NCI-H2081 (cell line): ENCODE results near the gene RSPH6A.

Source experiments
- DNase-seq, 2 experiments: peaks; one replicate each; lab custom pipeline; 2025; lab: John Stamatoyannopoulos, UW

Gene RSPH6A

DNA sequence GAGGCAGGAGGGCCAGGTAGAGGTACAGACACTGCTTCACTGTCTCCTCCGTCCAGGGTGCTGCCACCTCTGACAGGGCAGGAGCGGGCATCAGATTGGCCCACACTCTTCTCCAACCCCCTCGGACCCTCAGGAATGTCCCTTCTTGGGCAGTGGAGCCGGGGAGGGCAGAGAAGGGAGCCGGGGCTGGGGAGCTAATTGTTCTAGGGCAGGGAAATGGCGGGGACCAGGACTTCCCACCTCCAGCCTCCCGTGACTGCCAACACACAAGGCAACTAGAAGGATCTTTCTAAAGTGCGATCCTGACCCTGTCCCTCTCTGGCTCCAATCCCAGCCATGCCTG is 10.1 kb upstream of the RSPH6A start:
- no peak for DNase-seq

DNA sequence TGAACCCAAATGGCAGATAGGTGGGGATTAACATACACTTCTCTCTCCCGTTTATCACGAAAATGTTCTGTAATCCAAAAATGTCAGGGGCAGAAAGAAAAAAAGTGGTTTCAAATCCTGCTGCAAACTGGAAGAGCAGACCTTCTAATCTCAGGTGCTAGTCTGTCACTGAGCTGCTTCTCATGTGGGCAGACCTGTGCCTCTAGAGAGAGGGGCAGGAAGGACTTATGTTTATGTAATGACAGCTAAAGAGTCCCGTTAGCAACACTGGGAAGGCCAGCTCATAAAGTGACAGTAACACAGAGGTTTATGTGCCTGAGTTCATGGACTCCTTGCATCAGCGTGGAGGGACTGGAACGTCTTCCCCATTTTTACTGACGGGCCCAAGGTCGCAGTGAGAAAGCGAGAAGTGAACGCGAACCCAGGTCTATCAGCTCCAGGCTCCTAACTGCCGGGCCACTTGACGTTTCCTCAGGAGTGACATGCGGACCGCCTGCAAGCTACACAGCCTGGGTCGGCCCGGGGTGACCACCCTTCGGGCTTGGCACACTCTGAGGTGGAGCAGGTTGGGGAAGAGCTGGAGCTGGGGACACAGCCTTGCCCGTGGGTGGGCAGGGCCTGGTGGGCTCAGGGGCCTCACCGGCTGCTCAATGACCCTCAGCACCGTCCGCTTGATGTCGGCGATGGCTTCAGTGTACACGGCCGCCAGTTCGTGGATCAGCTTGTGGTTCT is 9.6 kb upstream of the RSPH6A start:
- DNase-seq, result no peak

GRCh38 chr19:45824041-45824471 is 8.9 kb upstream of the RSPH6A start:
- peak; percentile 56 to 76 for DNase-seq

DNA sequence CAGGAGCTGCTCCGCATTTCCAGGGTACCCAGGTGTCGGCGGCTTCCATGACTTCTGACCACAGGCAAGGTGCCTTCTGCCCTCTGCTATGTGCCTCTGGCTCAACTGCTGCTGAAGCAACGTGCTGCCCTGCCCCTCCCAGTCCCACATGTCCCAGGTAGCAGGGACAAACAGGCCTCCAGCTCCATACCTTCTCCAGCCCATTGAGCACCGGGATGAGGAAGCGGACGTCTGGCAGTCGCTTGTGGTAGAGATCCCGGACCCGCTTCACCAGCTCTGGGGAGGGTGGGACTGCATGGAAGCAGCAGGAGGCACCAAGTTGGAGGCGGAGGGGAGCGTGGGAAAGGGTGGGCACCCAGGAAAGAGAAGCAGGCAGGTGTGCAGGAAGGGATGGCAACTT is 8.1 kb upstream of the RSPH6A start:
- DNase-seq, result no peak

GRCh38 chr19:45822716-45823115 is 7.6 kb upstream of the RSPH6A start:
- DNase-seq, result no peak

DNA sequence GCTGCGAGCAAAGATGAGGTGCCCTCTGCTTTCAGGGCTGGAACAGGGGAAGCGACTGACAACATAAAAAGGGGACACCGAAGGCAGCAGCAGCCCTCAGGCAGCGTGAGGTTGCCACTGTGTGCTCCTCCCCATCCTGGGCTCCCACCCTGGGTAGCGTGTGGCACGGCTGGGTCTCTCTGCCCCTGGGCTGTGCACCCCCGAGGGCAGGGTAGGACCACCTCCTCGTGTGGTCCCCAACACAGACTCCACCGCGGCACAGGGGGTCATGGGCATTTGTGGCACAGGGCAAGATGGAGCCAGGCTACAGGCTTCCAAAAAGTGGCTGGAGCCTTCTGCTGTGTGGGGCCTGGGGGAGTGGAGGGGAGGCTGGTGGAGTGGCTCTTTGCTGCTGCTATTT is 6.5 kb upstream of the RSPH6A start:
- no peak for DNase-seq

DNA sequence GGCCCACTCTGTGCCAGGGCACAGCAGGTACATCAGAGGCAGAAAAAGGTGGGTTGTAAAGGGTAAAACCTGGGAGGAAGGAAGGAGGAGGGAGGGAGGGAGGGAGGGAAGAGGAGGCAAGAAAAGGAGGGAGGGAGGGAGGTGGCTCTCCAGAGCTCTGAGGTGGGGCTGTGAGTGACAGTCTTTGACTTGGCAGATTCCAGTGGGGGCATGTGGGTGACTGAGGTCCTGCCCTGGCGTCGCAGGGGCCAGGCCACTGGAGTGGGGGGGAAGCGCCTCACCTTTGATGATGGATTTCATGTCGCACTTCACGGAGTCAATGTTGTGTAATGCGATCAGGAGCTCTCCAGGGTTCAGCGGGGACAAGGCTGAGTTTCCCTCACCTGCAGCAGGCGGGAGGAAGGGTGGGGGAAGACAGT is 6.0 kb upstream of the RSPH6A start:
- DNase-seq, result no peak

GRCh38 chr19:45820413-45821102 is 5.5 kb upstream of the RSPH6A start:
- DNase-seq, result no peak

DNA sequence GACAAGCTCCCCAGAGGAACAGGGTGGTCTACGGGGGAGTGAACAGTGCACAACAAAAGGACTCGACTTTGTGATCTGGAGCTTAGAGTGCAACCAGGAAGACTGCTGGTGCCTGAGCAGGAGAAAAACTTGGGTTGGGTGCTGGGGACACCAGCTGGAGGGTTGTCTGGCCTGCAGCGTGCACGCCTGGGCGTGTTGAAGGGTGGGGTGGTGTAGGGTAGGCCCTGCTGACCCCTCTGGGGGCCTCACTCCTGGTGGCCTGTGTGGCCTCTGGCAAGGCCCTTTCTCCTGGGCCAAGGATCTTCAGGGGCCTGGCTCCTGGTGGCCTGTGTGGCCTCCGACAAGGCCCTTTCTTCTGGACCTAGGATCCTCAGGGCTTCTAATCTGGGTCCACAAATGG is 4.7 kb upstream of the RSPH6A start:
- no peak for DNase-seq

DNA sequence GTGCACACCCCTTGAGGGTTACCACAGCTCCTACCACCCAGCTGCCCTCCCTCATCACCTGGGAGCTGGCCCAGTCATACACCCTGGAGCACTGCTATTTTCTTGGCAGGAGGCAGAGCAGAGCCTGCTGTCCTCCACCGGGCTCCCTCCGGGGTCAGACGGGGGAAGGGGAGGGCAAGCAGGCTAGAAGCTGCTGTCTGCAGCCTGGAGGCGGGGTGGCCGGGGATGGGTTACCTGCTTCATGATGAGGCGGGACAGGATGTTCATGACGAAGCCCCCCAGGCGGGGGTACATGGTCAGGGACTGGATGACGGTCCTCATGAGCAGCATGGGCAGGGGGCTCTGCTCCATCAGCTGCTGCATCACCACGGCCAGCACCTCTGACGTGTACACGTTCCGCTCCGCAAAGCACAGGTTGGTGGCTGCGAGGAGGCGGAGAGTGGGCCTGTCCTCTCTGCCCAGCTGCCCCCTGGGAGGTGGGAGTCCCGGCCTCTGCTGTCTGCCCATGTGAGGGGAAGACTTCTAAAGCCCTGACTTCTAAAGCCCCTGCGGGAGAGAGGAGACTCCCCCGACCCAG is 2.7 kb upstream of the RSPH6A start:
- peak in 1 of 2 experiments; percentile 18 for DNase-seq

DNA sequence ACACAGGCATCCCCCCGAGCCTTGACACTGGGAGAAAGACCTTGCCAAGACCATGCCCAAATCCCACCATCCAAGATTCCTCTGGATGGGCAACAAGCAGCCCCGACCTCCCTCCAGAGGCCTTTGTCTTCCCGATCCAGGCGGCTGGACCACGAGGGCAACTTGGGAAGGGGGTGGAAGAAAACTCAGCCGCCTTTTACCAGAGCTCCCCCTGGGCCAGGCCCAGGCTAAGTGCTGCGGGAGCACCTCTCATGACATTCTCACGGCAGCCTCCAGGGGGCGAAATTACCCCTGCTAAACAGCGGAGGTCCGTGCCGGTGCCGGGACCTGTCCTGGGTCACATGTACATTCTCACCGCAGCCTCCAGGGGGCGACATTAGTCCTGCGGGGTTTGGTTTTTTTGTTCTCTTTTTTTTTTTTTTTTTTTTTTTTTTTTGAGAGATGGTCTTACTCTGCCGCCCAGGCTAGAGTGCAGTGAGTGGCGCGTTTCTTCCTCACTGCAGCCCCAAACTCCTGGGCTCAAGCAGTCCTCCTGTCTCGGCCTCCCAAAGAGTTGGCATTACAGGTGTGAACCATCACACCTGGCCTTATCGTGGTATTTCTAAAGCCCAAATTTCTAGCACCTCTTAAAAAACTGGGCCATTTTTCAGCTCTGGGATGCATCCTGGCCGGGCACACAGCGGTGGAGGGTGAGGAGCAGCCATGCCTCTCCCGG is 2.1 kb upstream of the RSPH6A start:
- peak; percentile 56 to 78 for DNase-seq

- DNase-seq, result no peak
Observed at GRCh38 chr19:45816236-45817009, 1.3 kb upstream of the RSPH6A start.

DNA sequence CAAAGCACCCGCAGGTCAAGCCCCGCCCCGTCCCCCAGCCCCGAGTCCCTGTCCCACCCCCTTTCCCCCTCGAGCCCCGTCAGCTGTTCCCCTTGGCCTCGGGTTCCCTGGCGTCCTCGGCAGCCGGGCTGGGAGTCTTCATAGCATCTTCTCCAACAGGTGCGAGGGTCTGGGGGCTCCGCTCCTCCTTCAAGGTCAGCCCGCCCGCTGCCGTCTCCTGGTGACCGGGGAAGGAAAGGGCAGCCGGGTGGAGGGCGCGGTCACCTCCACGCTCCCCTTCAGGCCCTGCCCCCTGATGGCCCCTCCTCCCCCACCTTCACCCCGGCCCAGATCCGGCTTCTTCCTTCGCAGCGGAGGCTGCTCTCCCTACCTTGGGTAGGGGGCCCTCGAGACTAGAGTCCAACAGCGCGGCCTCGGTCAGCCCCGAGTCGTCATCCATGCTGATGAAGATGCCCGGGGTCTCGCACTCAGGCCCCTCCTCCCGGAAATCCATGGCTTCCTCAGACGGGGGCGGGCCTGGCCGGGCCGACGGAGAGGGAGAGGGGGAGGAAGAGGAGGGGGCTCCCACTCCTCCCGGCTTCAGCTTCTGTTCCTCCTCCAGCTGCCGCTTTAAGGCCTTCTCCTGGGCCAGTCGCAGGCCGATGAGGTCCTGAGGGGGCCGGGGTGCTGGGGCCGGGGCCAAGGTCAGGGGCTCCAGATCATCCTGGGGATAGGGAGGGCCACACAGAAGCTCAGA is 541 bp upstream of the RSPH6A start:
- no peak for DNase-seq

DNA sequence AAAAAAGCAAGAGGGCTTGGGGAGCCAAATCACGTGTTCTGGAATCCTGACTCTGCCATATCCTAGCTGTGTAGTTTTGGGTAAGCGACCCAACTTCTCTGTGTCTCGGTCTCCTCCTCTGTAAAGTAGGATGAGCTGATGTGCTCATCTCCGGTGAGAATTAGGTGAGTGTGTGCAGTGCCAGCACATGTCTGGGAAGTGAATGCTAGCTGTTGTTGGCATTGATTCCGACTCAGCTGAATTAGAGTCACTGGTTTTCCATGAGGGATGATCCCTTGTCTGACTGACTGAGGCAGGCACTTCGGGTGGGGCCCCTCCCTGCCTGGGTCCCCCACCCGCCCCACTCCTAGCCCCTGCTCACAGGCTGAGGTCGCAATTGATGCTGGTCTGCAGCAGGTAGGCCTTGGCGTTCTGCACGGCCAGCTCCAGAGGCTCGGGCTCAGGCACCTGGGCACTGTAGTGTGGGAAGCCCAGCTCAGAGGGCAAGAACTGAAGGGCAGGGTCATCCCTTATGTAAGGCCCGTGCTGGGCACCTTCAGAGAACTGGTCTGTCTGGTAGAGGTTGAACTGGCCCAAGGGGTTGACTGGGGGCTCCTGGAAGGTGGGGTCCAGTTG is 835 bp downstream of the RSPH6A start:
- DNase-seq, result no peak

GRCh38 chr19:45812297-45812696 is 2.8 kb downstream of the RSPH6A start:
- no peak for DNase-seq

DNA sequence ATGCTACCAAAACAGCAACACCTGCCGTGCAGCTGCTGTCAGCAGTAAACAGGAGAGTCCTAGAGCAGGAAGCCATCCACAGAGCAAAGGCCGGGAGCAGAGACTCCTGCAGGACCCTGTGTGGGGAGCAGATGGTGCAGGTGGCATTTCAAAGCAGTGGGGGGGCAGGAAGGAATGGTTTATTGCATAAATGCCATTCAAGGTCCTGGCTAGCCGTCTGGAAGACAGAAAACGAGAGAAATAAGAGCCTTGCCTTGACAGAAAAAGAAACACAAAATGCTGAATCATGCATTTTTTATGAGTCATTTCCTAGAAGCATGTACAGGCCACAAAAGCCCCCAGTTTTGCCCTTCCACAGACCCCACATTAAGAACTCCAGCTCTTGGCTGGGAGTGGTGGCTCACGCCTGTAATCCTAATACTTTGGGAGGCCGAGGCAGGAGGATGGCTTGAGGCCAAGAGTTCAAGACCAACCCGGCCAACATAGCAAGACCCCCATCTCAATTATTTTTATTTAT is 5.4 kb downstream of the RSPH6A start:
- peak; percentile 59 to 76 for DNase-seq

- DNase-seq, result no peak
Observed at GRCh38 chr19:45805719-45806118, 9.4 kb downstream of the RSPH6A start.

GRCh38 chr19:45804959-45805230 is 10.2 kb downstream of the RSPH6A start:
- no peak for DNase-seq

GRCh38 chr19:45804140-45804958 is 10.8 kb downstream of the RSPH6A start:
- no peak for DNase-seq

DNA sequence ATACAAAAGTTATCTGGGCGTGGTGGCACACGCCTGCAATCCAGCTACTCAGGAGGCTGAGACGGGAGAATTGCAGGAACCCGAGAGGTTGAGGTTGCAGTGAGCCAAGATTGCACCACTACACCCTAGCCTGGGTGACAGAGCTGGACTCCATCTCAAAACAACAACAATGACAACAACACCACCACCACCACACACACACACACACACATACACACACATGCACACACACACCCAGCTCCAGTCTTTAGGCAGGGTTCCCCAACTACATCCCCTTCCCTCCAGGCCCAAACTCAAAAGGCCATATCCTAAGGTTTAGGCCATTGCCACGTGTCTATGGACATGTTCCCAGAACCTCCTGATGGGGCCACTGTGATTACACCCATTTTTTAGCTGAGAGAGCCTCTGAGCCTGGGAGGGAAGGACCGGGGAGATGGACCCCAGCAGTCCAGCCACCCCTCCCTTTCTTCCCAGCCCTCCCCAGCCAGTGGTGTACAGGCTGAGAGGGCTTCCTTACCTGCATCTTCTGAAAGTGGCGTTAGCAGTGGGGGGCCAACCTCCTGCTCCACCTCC is 13.4 kb downstream of the RSPH6A start:
- DNase-seq, result no peak
